ENCODE measurements around the gene SNRNP70. TPM values are rescaled to one million over a fixed set of nuclear protein-coding genes. Genes with fewer than 3 reads are reported as not detected.
A peak's percentile ranks its signal among the peaks of the same experiment; 100 is the strongest.

SNRNP70 gene
- total and polyA plus RNA-seq, 2 of the 13 experiments (the other 11 are each of a cell fraction or from before 2014, with no cell fraction given) = 150 to 210 TPM

- TF ChIP-seq HBP1 (CRISPR knock-in tag; IDR thresholded peaks at IDR 0.05; ENCODE audit: low read depth) = 0 out of 2 replicates have a peak, but pooled peaks have one; percentile 52
- TF ChIP-seq SP5 (CRISPR knock-in tag; IDR thresholded peaks at IDR 0.05; ENCODE audit: borderline replicate concordance, low read depth) = peak; percentile 28; the same call in 1 of the 2 replicates
- TF ChIP-seq ATF7-NPFF (CRISPR knock-in tag; IDR thresholded peaks at IDR 0.05; ENCODE audit: low read depth) = peak; percentile 42; the same call in 1 of the 2 replicates
- 0 out of 2 replicates have a peak, but pooled peaks have one; percentile 41 for TF ChIP-seq SNAPC2 (CRISPR knock-in tag; IDR thresholded peaks at IDR 0.05)
- TF ChIP-seq ZBTB7B (CRISPR knock-in tag; IDR thresholded peaks at IDR 0.05) = 0 out of 2 replicates have a peak, but pooled peaks have one; percentile 36
- TF ChIP-seq ZNF274 (CRISPR knock-in tag; IDR thresholded peaks at IDR 0.05) = no peak
- TF ChIP-seq NR2F6 (IDR thresholded peaks at IDR 0.05) = no peak
- no peak for TF ChIP-seq NR2F6 (CRISPR knock-in tag; IDR thresholded peaks at IDR 0.05)
- TF ChIP-seq ZNF501 (CRISPR knock-in tag; IDR thresholded peaks at IDR 0.05) = 0 out of 2 replicates have a peak, but pooled peaks have one; percentile 1
- TF ChIP-seq POGZ (CRISPR knock-in tag; IDR thresholded peaks at IDR 0.05) = peak; percentile 18
- no peak for TF ChIP-seq ZNF770 (CRISPR knock-in tag; IDR thresholded peaks at IDR 0.05)
- TF ChIP-seq ZNF724P (CRISPR knock-in tag; IDR thresholded peaks at IDR 0.05; ENCODE audit: borderline replicate concordance) = no peak
- no peak for TF ChIP-seq KLF15 (CRISPR knock-in tag; IDR thresholded peaks at IDR 0.05; ENCODE audit: borderline replicate concordance)
- TF ChIP-seq MXD1 (CRISPR knock-in tag; IDR thresholded peaks at IDR 0.05) = 0 out of 2 replicates have a peak, but pooled peaks have one; percentile 47
- peak; percentile 37; the same call in 1 of the 2 replicates for TF ChIP-seq ZNF749 (CRISPR knock-in tag; IDR thresholded peaks at IDR 0.05; ENCODE audit: borderline replicate concordance)
- no peak for TF ChIP-seq PHF5A (CRISPR knock-in tag; IDR thresholded peaks at IDR 0.05; ENCODE audit: low read depth, unreplicated experiment)
- peak; percentile 73 for TF ChIP-seq DR1 (CRISPR knock-in tag; IDR thresholded peaks at IDR 0.05)
- TF ChIP-seq, protein P1, sequence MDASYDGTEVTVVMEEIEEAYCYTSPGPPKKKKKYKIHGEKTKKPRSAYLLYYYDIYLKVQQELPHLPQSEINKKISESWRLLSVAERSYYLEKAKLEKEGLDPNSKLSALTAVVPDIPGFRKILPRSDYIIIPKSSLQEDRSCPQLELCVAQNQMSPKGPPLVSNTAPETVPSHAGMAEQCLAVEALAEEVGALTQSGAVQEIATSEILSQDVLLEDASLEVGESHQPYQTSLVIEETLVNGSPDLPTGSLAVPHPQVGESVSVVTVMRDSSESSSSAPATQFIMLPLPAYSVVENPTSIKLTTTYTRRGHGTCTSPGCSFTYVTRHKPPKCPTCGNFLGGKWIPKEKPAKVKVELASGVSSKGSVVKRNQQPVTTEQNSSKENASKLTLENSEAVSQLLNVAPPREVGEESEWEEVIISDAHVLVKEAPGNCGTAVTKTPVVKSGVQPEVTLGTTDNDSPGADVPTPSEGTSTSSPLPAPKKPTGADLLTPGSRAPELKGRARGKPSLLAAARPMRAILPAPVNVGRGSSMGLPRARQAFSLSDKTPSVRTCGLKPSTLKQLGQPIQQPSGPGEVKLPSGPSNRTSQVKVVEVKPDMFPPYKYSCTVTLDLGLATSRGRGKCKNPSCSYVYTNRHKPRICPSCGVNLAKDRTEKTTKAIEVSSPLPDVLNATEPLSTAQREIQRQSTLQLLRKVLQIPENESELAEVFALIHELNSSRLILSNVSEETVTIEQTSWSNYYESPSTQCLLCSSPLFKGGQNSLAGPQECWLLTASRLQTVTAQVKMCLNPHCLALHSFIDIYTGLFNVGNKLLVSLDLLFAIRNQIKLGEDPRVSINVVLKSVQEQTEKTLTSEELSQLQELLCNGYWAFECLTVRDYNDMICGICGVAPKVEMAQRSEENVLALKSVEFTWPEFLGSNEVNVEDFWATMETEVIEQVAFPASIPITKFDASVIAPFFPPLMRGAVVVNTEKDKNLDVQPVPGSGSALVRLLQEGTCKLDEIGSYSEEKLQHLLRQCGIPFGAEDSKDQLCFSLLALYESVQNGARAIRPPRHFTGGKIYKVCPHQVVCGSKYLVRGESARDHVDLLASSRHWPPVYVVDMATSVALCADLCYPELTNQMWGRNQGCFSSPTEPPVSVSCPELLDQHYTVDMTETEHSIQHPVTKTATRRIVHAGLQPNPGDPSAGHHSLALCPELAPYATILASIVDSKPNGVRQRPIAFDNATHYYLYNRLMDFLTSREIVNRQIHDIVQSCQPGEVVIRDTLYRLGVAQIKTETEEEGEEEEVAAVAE (CRISPR knock-in tag; IDR thresholded peaks at IDR 0.05; ENCODE audit: borderline replicate concordance) = no peak
- TF ChIP-seq NFKB2 (CRISPR knock-in tag; IDR thresholded peaks at IDR 0.05; ENCODE audit: borderline replicate concordance) = peak; percentile 48; the same call in 1 of the 2 replicates
- peak; percentile 43; the same call in 1 of the 2 replicates for TF ChIP-seq MED13 (CRISPR knock-in tag; IDR thresholded peaks at IDR 0.05)
- peak; percentile 20 for TF ChIP-seq XRCC5 (optimal IDR thresholded peaks at IDR 0.05; ENCODE audit: low read length)
These were observed 63.8 kb downstream of the SNRNP70 start (continued) for GRCh38 chr19:49148784-49149651.
